Bronchial epithelial cell (primary cell): Measurements from ENCODE around the gene S100A12. TPM values are rescaled to one million over a fixed set of nuclear protein-coding genes. Genes with fewer than 3 reads are reported as not detected.
A peak's percentile ranks its signal among the peaks of the same experiment; 100 is the strongest.

ENCODE experiments used
- DNase-seq: peaks from one replicate; pipeline ENCODE4 v3.0.0-alpha.2; 2010; ENCODE audit warnings: low read depth
- FAIRE-seq: peaks from 2 replicates; lab custom pipeline; 2011; peaks lifted over from hg19 to GRCh38; lab: Jason Lieb, UNC
- H3K27me3 ChIP-seq: 2 replicates; pipeline ENCODE4 v1.5.1; 2011; ENCODE audit warnings: low read length; ENCODE audit not compliant: control insufficient read depth, insufficient read depth
- H3K36me3 ChIP-seq: 2 replicates; pipeline ENCODE4 v1.5.1; 2011; ENCODE audit warnings: low read length; ENCODE audit not compliant: control insufficient read depth, insufficient read depth
- H3K4me3 ChIP-seq: 2 replicates; pipeline ENCODE4 v1.5.1; 2011; ENCODE audit warnings: mild to moderate bottlenecking, low read depth, low read length, control low read depth
- total RNA-seq: library from RNA; depleted of rRNA; stranded (reverse); fragments of >200 nt; gene quantifications from 2 replicates; pipeline ENCODE4 v1.2.1, GENCODE V29; 2014
- TF ChIP-seq, protein P1 (sequence below): IDR thresholded peaks from 2 replicates; pipeline ENCODE4 v1.5.1; 2011; ENCODE audit warnings: mild to moderate bottlenecking, moderate library complexity, low read length, control low read depth, inconsistent platforms; ENCODE audit not compliant: insufficient read depth, severe bottlenecking

The S100A12 gene
- total RNA-seq, 1 donor from 2014 or later: not detected

DNA sequence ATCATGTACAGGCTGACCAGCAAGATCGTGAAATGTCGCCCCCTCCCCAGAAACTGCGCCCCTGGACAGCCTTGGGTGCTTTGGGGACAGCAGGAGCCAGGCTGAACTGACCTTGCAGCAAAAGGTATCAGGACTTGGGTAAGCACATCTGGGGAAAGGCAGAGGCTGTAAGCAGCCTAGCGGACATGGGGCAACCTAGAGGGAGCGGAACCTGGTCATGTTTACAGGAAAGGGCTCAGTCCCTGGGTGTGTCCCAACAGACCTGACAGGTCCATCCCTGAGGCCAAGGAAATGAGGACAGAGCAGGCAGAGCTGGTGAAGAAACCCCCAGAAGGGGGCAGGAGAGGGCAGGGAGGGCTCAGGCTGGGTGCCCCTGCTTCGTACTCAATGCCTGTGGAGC lies 18.5 kb upstream of the S100A12 start:
- Histone ChIP-seq H3K27me3 (no peaks in the 10 kb centered on the region), H3K4me3 (no peak overlapping the region), H3K36me3 (no peaks in the 10 kb centered on the region)
- no peak for DNase-seq
- no peak for FAIRE-seq
- TF ChIP-seq, protein P1, sequence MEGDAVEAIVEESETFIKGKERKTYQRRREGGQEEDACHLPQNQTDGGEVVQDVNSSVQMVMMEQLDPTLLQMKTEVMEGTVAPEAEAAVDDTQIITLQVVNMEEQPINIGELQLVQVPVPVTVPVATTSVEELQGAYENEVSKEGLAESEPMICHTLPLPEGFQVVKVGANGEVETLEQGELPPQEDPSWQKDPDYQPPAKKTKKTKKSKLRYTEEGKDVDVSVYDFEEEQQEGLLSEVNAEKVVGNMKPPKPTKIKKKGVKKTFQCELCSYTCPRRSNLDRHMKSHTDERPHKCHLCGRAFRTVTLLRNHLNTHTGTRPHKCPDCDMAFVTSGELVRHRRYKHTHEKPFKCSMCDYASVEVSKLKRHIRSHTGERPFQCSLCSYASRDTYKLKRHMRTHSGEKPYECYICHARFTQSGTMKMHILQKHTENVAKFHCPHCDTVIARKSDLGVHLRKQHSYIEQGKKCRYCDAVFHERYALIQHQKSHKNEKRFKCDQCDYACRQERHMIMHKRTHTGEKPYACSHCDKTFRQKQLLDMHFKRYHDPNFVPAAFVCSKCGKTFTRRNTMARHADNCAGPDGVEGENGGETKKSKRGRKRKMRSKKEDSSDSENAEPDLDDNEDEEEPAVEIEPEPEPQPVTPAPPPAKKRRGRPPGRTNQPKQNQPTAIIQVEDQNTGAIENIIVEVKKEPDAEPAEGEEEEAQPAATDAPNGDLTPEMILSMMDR: peak; percentile 24

DNA sequence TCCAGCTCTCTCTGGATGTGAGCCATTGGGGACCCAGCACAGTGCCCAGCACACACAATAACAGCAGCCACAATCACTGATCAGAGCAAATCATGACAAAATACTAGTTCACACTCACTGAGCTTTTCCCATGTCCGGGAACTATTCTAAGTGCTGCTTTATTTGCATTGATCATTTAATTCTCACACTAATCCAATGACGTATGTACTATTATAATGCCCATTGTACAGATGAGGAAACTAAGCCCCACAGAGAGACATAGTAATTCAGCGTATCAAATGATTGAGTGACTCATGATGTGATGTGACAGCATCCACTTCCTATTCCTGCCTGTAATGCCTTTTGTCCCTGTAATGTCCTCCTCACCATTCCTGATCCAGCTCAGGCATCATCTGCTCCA lies 17.4 kb upstream of the S100A12 start:
- TF ChIP-seq, protein P1: no peak
- H3K4me3 ChIP-seq: no peak overlapping the region

DNA sequence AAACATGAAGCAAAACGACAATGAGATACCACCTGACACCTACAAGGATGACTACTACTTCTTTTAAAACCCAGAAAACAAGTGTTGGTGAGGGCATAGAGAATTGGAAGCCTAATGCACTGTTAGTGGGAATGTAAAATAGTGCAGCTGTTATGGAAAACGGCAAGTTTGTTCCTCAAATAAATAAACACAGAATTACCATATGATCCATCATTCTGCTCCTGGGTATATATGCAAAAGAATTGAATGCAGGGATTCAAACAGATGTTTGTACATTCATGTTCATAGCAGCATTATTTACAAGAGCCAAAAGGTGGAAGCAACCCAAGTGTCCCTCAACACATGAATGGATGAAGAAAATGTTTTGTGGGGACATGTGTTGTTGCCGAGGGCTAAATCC lies 16.8 kb upstream of the S100A12 start:
- no peak for FAIRE-seq

More for the DNA sequence above, 17.4 kb upstream of the S100A12 start:
- DNase-seq: no peak
- H3K27me3 ChIP-seq: no peaks in the 10 kb centered on the region
- no peaks in the 10 kb centered on the region for H3K36me3 ChIP-seq
- no peak for FAIRE-seq

DNA sequence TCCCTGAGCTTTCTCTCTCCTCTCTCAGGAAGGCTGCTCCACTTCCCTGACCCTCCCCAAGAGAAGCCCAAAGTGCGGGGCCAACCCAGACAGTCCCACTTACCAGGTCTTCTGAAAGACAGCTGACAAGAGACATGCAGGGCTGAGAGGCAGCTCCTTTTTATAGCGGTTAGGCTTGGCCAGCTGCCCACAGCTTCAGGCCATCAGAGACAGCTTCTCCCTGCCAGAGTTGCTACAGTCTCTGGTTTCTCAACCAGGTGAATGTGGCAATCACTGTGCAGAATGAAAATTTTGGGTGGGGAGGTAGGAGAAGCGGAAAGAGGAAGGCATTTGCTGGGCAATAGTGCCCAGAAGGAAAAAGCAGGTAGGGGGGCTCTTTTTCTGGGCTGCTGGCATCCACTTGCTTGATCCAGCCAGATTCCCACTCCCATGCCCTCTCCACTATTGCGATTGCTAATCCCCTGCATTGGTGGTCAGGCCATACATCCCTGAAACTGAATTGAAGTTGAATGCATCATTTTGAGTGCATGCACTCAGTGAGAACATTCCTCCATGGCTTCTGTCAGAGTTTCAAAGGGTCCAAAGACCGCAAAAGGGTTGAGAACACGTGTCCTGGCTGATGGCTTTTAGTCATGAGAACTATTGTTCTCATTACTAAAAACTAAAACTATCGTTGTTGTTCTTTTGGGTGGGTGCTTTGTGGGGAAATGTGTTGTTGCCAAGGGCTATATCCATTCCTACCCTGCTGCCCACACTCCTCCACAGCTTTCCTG lies 15.7 kb upstream of the S100A12 start, which contains the start of gene S100A8:
TSS of gene S100A8 (minus strand) at position 136 of the 773 bp plus-strand sequence. CDS start 538 bp downstream, outside the sequence.
- FAIRE-seq (peak; percentile 94), DNase-seq (peak; percentile 82)
- no peaks in the 10 kb centered on the region for H3K27me3 ChIP-seq
- H3K4me3 ChIP-seq: peak within 1 kb of the TSS; percentile 0
- H3K36me3 ChIP-seq: no peaks in the 10 kb centered on the region
- TF ChIP-seq, protein P1: no peak

More for the DNA sequence above, 16.8 kb upstream of the S100A12 start:
- H3K36me3 ChIP-seq: no peaks in the 10 kb centered on the region
- DNase-seq: no peak
- no peak overlapping the region for H3K4me3 ChIP-seq
- TF ChIP-seq, protein P1: no peak
- H3K27me3 ChIP-seq: no peaks in the 10 kb centered on the region

DNA sequence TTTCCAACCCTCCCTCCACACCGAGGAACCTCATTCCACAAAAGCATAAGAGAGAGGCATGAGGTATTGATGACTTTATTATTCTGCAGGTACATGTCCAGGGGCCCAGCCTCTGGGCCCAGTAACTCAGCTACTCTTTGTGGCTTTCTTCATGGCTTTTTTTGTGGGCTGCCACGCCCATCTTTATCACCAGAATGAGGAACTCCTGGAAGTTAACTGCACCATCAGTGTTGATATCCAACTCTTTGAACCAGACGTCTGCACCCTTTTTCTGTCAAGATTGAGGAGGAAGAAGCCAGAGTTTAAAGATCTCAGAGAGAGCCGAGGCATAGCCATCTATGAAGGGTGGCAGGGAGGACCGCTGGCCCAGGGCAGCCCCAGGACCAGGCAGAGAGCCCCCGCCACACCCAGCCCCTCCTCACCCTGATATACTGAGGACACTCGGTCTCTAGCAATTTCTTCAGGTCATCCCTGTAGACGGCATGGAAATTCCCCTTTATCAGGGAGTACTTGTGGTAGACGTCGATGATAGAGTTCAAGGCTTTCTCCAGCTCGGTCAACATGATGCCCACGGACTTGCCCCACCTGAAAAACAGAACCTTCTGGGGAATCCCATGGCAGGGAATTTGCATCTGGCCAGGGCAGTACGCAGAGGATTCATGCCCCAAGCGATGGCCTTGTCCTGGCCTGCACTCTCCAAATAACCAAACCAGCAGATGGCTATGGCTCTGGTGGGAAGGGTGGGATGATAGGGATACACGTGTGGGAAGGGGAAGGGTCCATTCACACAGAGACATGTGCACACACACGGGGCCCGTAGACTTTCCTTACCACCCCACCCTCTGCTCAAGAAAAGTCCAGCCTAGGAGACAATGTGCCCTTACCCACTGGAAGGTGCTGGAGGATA lies 14.8 kb upstream of the S100A12 start:
- no peaks in the 10 kb centered on the region for H3K27me3 ChIP-seq
- TF ChIP-seq, protein P1: no peak
- DNase-seq: no peak
- peak; percentile 68 for FAIRE-seq
- H3K4me3 ChIP-seq: peak overlapping the region; percentile 0
- no peaks in the 10 kb centered on the region for H3K36me3 ChIP-seq
